DND-41 (cell line): Measurements from ENCODE around the gene TRIM7.

Source experiments
- EZH2 ChIP-seq: IDR thresholded peaks from 3 replicates; pipeline ENCODE4 v1.6.1; 2012; ENCODE audit warnings: borderline replicate concordance, low read depth, mild to moderate bottlenecking, moderate library complexity, low read length, inconsistent platforms; ENCODE audit not compliant: severe bottlenecking
- TF ChIP-seq, protein P1 (sequence below): IDR thresholded peaks from 2 replicates; pipeline ENCODE4 v1.5.1; 2012; ENCODE audit warnings: borderline replicate concordance, low read length, moderate library complexity, mild to moderate bottlenecking; ENCODE audit not compliant: poor library complexity, severe bottlenecking; ENCODE audit errors: extremely low read depth

DNA sequence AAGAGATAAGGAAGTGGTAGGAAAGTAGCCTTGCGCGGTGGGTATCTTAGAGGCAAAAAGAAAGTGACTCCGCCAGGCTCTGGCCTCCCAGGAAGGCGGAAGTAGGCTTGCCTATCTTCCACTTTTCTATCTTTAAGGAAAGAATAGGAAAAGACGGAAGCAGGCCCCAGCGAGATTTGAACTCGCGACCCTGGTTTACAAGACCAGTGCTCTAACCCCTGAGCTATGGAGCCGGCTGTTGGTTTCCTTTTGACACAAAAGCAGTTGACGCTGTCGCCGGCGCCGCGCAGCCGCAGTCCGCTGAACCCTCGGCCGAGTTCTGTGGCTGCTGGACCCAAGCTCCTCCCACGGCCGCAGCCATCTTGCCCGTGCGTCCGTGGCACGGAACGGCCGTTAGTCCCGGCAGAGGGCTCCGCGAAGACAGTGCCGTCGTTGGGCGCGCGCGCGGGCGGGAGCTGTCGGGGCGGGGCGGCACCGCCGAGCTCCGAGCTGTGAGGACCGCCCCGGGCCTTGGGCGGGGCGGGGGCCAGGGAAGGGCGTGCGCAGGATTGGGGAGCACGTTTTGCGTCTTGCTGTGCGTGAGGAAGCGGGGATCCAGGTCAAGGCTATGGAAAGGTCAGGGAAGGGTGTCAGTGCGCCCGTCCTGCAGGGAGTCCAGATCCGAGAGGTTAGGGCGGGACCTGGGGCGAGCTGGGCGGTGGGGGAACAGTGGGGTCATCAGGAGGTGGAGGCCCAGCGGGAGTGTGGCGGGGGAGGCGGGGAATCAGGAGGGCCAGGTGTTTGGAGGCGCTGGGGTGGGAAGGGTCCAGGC is 13.3 kb downstream of the TRIM7 start:
- TF ChIP-seq, protein P1, sequence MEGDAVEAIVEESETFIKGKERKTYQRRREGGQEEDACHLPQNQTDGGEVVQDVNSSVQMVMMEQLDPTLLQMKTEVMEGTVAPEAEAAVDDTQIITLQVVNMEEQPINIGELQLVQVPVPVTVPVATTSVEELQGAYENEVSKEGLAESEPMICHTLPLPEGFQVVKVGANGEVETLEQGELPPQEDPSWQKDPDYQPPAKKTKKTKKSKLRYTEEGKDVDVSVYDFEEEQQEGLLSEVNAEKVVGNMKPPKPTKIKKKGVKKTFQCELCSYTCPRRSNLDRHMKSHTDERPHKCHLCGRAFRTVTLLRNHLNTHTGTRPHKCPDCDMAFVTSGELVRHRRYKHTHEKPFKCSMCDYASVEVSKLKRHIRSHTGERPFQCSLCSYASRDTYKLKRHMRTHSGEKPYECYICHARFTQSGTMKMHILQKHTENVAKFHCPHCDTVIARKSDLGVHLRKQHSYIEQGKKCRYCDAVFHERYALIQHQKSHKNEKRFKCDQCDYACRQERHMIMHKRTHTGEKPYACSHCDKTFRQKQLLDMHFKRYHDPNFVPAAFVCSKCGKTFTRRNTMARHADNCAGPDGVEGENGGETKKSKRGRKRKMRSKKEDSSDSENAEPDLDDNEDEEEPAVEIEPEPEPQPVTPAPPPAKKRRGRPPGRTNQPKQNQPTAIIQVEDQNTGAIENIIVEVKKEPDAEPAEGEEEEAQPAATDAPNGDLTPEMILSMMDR: no peak
- TF ChIP-seq EZH2: no peak
